Stimulated activated CD4-positive, alpha-beta T cell treated with anti-CD3 and anti-CD28 coated beads, Interleukin-1b, Interleukin-23, amount 100 ng/mL, for 4 hours (primary cell): Measurements from ENCODE around the gene MGAT5.

Experiments used
- DNase-seq, 2 donors: peaks; one replicate each; pipeline ENCODE4 v3.0.0-alpha.2; 2020; ENCODE audit warnings: low read depth in 2 of 2

Gene MGAT5

GRCh38 chr2:134398300-134398699, 144.4 kb downstream of the MGAT5 start:
- no peak for DNase-seq

- DNase-seq, result no peak
Observed at GRCh38 chr2:134399096-134399495, 145.2 kb downstream of the MGAT5 start.

GRCh38 chr2:134401081-134401497, 147.2 kb downstream of the MGAT5 start:
- DNase-seq, result no peak

- no peak for DNase-seq
Observed at GRCh38 chr2:134401789-134402188, 147.9 kb downstream of the MGAT5 start.

- no peak for DNase-seq
Observed at GRCh38 chr2:134402410-134402809, 148.5 kb downstream of the MGAT5 start.

GRCh38 chr2:134405611-134406081, 151.8 kb downstream of the MGAT5 start:
- no peak for DNase-seq

GRCh38 chr2:134406311-134406710, 152.4 kb downstream of the MGAT5 start:
- DNase-seq, result no peak

GRCh38 chr2:134406736-134407135, 152.9 kb downstream of the MGAT5 start:
- no peak for DNase-seq

GRCh38 chr2:134407154-134407890, 153.4 kb downstream of the MGAT5 start:
- DNase-seq, result no peak

GRCh38 chr2:134408386-134408785, 154.5 kb downstream of the MGAT5 start:
- DNase-seq, result no peak

GRCh38 chr2:134408791-134409190, 154.9 kb downstream of the MGAT5 start:
- DNase-seq, result no peak

GRCh38 chr2:134410006-134410405, 156.1 kb downstream of the MGAT5 start:
- DNase-seq, result no peak

- no peak for DNase-seq
Observed at GRCh38 chr2:134410831-134411231, 157.0 kb downstream of the MGAT5 start.

- DNase-seq, result no peak
Observed at GRCh38 chr2:134411279-134411827, 157.5 kb downstream of the MGAT5 start.

- DNase-seq, result peak; percentile 27 to 46
Observed at GRCh38 chr2:134411828-134412638, 158.2 kb downstream of the MGAT5 start.

GRCh38 chr2:134412639-134412999, 158.7 kb downstream of the MGAT5 start:
- DNase-seq, result no peak

GRCh38 chr2:134413430-134413829, 159.6 kb downstream of the MGAT5 start:
- DNase-seq, result no peak

- DNase-seq, result no peak
Observed at GRCh38 chr2:134413912-134414311, 160.0 kb downstream of the MGAT5 start.

- no peak for DNase-seq
Observed at GRCh38 chr2:134416018-134416417, 162.1 kb downstream of the MGAT5 start.

- DNase-seq, result no peak
Observed at GRCh38 chr2:134416637-134417036, 162.8 kb downstream of the MGAT5 start.

GRCh38 chr2:134417968-134418582, 164.2 kb downstream of the MGAT5 start:
- no peak for DNase-seq

GRCh38 chr2:134420259-134420658, 166.4 kb downstream of the MGAT5 start:
- no peak for DNase-seq
